Epithelial cell of proximal tubule (primary cell): Measurements from ENCODE around the gene LGI2. TPM values are rescaled to one million over a fixed set of nuclear protein-coding genes. Genes with fewer than 3 reads are reported as not detected.
A peak's percentile ranks its signal among the peaks of the same experiment; 100 is the strongest.
"Not testable (repeated sequence)": the region's sequence is repeated elsewhere in the genome, so short reads cannot be mapped to it uniquely, and the experiment has no call there.

Experiments used
- DNase-seq: peaks from one replicate; pipeline ENCODE4 v3.0.0-alpha.2; 2011; ENCODE audit warnings: low read depth
- H3K4me3 ChIP-seq: 2 replicates; pipeline ENCODE4 v1.5.1; 2011; ENCODE audit warnings: low read depth, mild to moderate bottlenecking, low read length
- total RNA-seq: library from RNA; depleted of rRNA; stranded (reverse); fragments of >200 nt; gene quantifications from 2 replicates; pipeline ENCODE4 v1.2.3, GENCODE V29; 2015
- TF ChIP-seq, protein P1 (sequence below): conservative IDR thresholded peaks from 2 replicates; pipeline ENCODE4 v1.5.1; 2012; ENCODE audit warnings: low read depth, mild to moderate bottlenecking, low read length

Gene LGI2
- total RNA-seq, 1 donor from 2014 or later: 2.5 TPM

DNA sequence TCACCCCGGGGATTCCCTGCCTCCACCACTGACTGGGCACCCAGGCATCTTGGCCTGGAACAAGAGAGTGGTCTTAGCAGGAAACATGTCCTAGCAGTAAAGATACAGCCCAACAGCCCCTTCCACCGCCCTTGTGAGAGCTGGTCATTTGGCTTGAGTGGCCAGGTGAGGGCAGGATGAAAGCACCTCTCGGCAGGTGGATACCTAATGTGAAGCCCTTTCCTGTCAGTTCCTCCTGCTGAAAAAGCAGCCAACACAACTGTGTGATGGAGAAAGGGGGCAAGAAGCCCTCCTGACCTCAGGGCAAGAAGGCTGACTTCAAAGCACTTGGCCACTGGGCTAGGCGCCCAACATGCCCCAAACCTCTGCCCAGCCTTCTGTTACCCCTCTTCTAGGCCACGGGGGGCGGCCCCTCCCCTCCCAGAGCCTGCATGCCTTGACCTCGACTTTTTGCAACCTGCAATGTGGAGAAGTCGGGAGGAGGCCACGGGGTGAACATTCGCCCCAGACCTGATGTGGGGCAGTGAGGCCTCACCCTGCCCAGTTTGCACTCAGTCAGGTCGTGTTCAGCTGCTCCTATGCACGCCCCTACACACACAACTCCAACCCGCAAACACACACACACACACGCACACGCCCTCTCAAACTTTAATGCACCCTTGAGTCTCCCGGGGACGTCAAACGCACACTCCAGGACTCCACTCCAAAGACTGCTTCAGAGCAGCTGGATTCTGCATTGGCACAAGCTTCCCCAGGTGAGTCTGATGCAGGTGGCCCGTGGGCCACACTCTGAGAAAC lies 1.1 kb downstream of the LGI2 start:
- H3K4me3 ChIP-seq: no peak overlapping the region
- TF ChIP-seq, protein P1, sequence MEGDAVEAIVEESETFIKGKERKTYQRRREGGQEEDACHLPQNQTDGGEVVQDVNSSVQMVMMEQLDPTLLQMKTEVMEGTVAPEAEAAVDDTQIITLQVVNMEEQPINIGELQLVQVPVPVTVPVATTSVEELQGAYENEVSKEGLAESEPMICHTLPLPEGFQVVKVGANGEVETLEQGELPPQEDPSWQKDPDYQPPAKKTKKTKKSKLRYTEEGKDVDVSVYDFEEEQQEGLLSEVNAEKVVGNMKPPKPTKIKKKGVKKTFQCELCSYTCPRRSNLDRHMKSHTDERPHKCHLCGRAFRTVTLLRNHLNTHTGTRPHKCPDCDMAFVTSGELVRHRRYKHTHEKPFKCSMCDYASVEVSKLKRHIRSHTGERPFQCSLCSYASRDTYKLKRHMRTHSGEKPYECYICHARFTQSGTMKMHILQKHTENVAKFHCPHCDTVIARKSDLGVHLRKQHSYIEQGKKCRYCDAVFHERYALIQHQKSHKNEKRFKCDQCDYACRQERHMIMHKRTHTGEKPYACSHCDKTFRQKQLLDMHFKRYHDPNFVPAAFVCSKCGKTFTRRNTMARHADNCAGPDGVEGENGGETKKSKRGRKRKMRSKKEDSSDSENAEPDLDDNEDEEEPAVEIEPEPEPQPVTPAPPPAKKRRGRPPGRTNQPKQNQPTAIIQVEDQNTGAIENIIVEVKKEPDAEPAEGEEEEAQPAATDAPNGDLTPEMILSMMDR: no peak

DNA sequence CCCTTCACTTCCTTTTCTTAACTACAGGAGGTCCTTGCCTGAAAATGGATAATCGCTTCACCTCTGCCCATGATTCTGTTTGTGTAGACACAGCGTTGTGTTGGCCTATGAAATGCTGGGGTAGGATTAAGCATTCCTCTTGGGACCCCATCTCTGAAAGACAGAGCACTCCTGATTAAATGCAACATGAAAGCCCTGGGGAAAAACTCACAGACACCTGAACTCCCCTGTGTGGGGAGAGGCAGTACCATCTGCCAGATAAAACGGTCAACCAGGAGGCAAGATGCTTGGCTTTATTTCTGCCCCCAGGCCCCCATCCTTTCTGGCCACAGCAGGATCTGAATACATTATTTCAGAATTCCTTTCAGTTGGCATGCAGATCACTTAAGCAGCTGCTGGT lies 1.9 kb downstream of the LGI2 start:
- TF ChIP-seq, protein P1: no peak

More for the DNA sequence above, 1.1 kb downstream of the LGI2 start:
- no peak for DNase-seq

GRCh38 chr4:25022766-25023165 lies 8.0 kb downstream of the LGI2 start:
- no peak overlapping the region for H3K4me3 ChIP-seq
- DNase-seq: no peak
- TF ChIP-seq, protein P1: no peak

More for the DNA sequence above, 1.9 kb downstream of the LGI2 start:
- H3K4me3 ChIP-seq: no peak overlapping the region
- no peak for DNase-seq

- DNase-seq: no peak
- TF ChIP-seq, protein P1: no peak
- no peak overlapping the region for H3K4me3 ChIP-seq
Measured at GRCh38 chr4:25021216-25021615, 9.5 kb downstream of the LGI2 start.

- DNase-seq: peak; percentile 10
Measured at GRCh38 chr4:25020236-25020635, 10.5 kb downstream of the LGI2 start.

DNA sequence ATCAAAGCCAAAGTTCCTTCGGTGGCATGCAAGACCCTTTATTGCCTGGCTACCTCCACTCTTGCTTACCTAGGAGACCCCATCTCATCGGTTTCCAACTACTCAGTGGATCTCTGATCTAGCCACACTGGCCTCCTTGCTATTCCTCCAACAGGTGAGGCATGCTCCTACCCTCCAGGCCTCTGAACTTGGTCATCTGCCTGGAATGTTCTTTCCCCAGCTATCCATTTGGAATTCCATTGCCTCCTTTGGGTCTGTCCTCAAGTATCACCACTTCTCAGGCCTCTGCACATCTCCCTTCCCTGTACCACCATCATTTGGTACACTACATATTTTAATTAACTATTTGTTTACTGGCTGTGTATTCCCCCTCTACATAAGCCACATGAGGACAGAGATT lies 11.2 kb downstream of the LGI2 start:
- H3K4me3 ChIP-seq: no peak overlapping the region
- TF ChIP-seq, protein P1: no peak
- no peak for DNase-seq

More at GRCh38 chr4:25020236-25020635, 10.5 kb downstream of the LGI2 start:
- no peak overlapping the region for H3K4me3 ChIP-seq
- TF ChIP-seq, protein P1: no peak

- no peak for DNase-seq
- TF ChIP-seq, protein P1: no peak
- H3K4me3 ChIP-seq: no peak overlapping the region
Measured at GRCh38 chr4:25015012-25015411, 15.7 kb downstream of the LGI2 start.

GRCh38 chr4:25014662-25014983 lies 16.1 kb downstream of the LGI2 start:
- DNase-seq, H3K4me3 ChIP-seq: not testable (repeated sequence)
